ENCODE measurements around the gene PPP2R2B. TPM values are rescaled to one million over a fixed set of nuclear protein-coding genes. Genes with fewer than 3 reads are reported as not detected.
"Not testable (repeated sequence)": the region's sequence is repeated elsewhere in the genome, so short reads cannot be mapped to it uniquely, and the experiment has no call there.

Gene PPP2R2B
- total and polyA plus RNA-seq, 12 donors, result 0.35 to 11.7 (median 4.7) TPM

- DNase-seq, result no peak
- no peak for TF ChIP-seq POLR2A (IDR thresholded peaks at IDR 0.05)
- no peak for TF ChIP-seq CTCF (IDR thresholded peaks at IDR 0.05)
- intact Hi-C loops (cut with DNase I), result no loop called here
- Histone ChIP-seq H3K36me3 (replicated peaks in 1 of 2) (no peaks in the 10 kb centered on the region), H3K27ac (no peak overlapping the region), H3K4me1 (replicated peaks in 1 of 2) (no peaks in the 10 kb centered on the region), H3K27me3 (no peaks in the 10 kb centered on the region), H3K9me3 (replicated peaks in 1 of 3) (no peaks in the 10 kb centered on the region), H3K4me3 (no peak overlapping the region)
- WGBS, 4 donors, result 78 to 85% (median 83%) methylated on average over 5 of the region's 5 CpGs
These were observed 316.8 kb downstream of the PPP2R2B start for GRCh38 chr5:146561711-146562110.

GRCh38 chr5:146560205-146560812 is 318.2 kb downstream of the PPP2R2B start:
- no peak overlapping the region for H3K4me3 ChIP-seq
- intact Hi-C loops (cut with DNase I), result no loop called here
- H3K36me3 ChIP-seq (replicated peaks in 1 of 2), result no peaks in the 10 kb centered on the region
- WGBS, 4 donors, result 56 to 63% (median 58%) methylated on average over 3 of the region's 3 CpGs
- H3K9me3 ChIP-seq (replicated peaks in 1 of 3), result no peaks in the 10 kb centered on the region
- no peaks in the 10 kb centered on the region for H3K27me3 ChIP-seq
- H3K4me1 ChIP-seq (replicated peaks in 1 of 2), result no peaks in the 10 kb centered on the region
- H3K27ac ChIP-seq, result no peak overlapping the region
- no peak for TF ChIP-seq POLR2A (IDR thresholded peaks at IDR 0.05)
- TF ChIP-seq CTCF (IDR thresholded peaks at IDR 0.05), result no peak
- DNase-seq, result no peak

DNA sequence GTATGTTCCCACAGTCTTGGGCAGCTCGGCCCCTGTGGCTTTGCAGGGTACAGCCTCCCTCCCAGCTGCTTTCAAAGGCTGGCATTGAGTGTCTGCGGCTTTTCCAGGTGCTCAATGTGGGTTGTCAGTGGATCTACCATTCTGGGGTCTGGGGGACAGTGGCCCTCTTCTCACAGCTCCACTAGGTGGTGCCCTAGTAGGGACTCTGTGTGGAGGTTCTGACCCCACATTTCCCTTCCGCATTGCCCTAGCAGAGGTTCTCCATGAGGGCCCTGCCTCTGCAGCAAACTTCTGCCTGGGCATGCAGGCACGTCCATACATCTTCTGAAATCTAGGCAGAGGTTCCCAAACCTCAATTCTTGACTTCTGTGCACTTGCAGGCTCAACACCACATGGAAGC is 321.7 kb downstream of the PPP2R2B start:
- H3K27ac ChIP-seq; DNase-seq; H3K4me3 ChIP-seq; H3K27me3 ChIP-seq; H3K9me3 ChIP-seq (replicated peaks in 1 of 3); H3K36me3 ChIP-seq (replicated peaks in 1 of 2); H3K4me1 ChIP-seq (replicated peaks in 1 of 2); intact Hi-C loops (cut with DNase I): not testable (repeated sequence)
- 75 to 90% (median 82%) methylated on average over 2 to 4 of the region's 4 CpGs for WGBS, 4 donors

DNA sequence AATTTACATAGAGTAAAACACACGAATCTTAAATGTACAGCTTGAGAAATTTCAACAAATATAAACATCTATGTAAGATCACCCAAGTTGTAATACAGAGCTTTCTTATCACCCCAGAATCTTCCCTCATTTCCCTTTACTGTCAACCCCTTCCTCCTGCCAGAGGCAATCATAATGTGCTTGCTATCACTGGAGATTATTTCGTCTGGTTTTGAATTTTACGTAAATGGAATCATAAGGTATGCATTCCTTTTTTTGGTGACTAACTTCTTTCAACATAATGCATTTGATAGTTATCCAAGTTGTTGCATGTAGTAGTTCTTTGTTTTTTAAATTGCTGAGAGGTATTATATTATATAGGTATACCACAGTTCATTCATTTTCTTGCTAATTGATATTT is 325.1 kb downstream of the PPP2R2B start:
- TF ChIP-seq CTCF (IDR thresholded peaks at IDR 0.05) (no peak), POLR2A (IDR thresholded peaks at IDR 0.05) (no peak)
- WGBS, 4 donors, result 46 to 73% (median 58%) methylated on average over 3 of the region's 3 CpGs
- Histone ChIP-seq H3K27ac (no peak overlapping the region), H3K9me3 (replicated peaks in 1 of 3) (no peaks in the 10 kb centered on the region), H3K4me3 (no peak overlapping the region), H3K27me3 (no peaks in the 10 kb centered on the region), H3K4me1 (replicated peaks in 1 of 2) (no peaks in the 10 kb centered on the region), H3K36me3 (replicated peaks in 1 of 2) (no peaks in the 10 kb centered on the region)
- intact Hi-C loops (cut with DNase I), result no loop called here
- no peak for DNase-seq

DNA sequence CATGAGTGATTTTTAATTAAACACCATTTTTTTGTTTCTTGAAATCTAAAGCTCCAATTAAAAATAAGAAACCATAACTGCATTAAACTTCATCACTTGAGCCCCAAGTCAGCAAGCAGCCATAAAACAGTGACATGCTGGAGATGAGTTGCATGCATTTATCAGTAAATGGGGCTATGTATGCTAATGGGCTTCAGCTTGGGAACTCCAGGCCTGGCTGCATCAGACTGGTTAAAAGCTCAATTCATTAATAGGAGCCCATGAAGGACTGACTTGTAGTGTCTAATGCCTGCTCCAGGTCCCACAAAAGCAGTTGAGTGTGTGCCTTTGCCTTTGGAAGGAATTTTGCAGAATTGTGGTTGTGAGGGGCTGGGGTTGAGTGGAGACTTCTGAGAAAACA is 328.9 kb downstream of the PPP2R2B start:
- no peaks in the 10 kb centered on the region for H3K4me1 ChIP-seq (replicated peaks in 1 of 2)
- no peaks in the 10 kb centered on the region for H3K9me3 ChIP-seq (replicated peaks in 1 of 3)
- TF ChIP-seq POLR2A (IDR thresholded peaks at IDR 0.05) (no peak), CTCF (IDR thresholded peaks at IDR 0.05) (no peak)
- no peaks in the 10 kb centered on the region for H3K36me3 ChIP-seq (replicated peaks in 1 of 2)
- intact Hi-C loops (cut with DNase I), result loop anchor here in 1 of 2 donors (10.0 kb wide), 1 partner anchor 415 kb away; no protein-coding TSS in a partner anchor
- no peak overlapping the region for H3K27ac ChIP-seq
- H3K4me3 ChIP-seq, result no peak overlapping the region
- no peak for DNase-seq
- no peaks in the 10 kb centered on the region for H3K27me3 ChIP-seq
